Left lobe of liver (tissue), 2 donors: ENCODE data around the gene ATXN1. TPM values are rescaled to one million over a fixed set of nuclear protein-coding genes. Genes with fewer than 3 reads are reported as not detected.
"Not testable (repeated sequence)": the region's sequence is repeated elsewhere in the genome, so short reads cannot be mapped to it uniquely, and the experiment has no call there.

ENCODE experiments used
- ATAC-seq: fragments of 200-7000 bp; cut with Tn5 transposase; one replicate; pipeline ENCODE4 v1.9.1; 2020; ENCODE audit warnings: mild to moderate bottlenecking, moderate library complexity
- DNase-seq: peaks from one replicate; pipeline ENCODE4 v3.0.0-alpha.2; 2020; ENCODE audit warnings: low spot score
- total RNA-seq: library from RNA; stranded (reverse); gene quantifications from one replicate; pipeline ENCODE4 v1.2.1, GENCODE V29; 2021
- donor health status: DM: no; HTN: no; CAD: no; lungs with moderate emphysema.
- donor health status: DM: no; HTN: yes; CAD: no.

Gene ATXN1
- total RNA-seq, 1 donor from 2014 or later = 29.5 TPM

DNA sequence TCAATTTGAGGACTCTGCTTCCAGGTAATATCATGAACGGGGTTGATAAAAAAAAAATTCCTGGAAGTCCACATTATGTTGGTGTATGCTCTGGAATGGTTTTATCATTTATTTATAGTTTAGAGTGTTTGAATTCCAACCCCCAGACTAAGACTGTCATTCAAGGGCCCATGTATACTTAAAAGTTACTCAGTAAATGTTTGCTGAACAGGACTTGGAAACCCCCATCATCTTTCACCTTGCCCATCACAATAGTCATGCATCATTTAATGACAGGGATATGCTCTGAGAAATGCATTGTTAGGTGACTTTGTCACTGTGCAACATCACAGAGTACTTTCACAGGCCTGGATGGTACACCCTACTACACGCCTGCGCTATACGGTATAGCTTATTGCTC, 104.8 kb downstream of the ATXN1 start:
- ATAC-seq = no peak
- DNase-seq = no peak

DNA sequence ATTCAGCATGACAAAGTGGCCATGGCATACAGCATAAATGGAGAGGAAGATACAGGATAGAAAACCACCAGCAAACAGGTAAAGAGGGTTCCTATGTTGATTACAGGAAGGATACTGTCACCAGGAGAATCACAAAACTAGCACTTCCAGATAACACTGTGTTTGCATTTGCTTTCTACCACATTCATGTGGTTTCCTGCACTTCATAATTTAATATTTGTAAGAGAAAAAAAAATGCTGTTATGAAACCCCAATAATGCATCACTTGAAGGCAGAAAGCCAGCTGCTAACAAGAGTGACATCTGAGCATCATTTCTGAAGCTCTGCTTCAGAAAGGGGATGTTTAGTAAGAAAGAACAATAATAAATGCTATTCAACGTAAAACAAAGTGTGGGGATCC, 106.6 kb downstream of the ATXN1 start:
- ATAC-seq = no peak

DNA sequence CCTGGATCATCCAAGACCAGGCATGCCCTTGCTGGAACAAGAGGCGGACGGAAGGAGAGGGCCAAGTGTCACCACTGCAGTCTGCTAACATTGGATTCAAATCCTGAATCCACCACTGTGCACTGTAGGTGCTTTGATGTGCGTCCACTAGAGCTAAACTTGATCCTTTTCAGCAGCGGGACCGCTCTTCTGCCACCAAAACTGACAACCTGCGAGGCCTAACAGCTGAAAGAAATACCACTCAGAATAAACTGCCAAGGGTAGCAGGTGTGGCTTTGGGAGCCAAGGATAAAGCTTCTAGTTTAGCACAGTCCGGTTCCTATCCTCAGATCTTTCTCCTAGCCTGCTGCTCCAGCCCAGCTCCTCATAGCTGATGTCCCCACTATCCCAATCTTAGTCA, 108.0 kb downstream of the ATXN1 start:
- no peak for DNase-seq
- ATAC-seq = no peak

More for the DNA sequence above, 106.6 kb downstream of the ATXN1 start:
- no peak for DNase-seq

DNA sequence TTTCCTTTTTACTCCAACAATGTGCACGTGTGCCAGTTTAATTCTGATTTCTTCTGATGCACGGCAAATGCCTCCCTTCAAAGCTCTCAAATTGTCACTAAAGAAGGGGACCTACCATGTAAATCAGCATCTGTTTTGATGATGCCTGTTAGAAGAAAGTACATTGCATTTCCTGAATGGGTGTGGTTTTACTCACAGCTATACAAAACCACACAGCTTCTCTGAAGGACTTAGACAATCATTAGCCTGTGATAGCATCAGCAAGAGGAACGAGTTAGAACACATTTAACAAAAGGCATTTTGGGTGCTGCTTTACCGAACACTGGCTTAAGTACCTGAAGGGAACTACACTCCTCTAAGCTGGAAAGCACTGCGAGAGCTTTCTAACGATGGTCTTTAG, 109.4 kb downstream of the ATXN1 start:
- ATAC-seq = no peak
- no peak for DNase-seq

DNA sequence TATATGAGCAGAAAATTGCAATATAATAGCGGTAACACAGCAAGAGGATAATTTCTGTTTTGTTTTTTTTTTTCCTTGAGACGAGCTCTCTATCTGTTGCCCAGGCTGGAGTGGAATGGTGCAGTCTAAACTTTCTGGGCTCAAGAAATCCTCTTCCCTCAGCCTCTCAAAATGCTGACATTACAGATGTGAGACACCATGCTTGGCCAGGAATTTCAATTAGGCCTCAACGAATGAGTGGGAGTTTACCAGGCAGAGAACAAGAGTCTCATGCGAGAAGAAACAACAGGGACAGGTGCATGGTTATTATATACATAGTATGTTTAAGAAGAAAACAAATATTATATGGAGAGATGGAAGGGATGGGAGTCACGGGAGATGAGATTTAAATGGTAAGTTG, 111.4 kb downstream of the ATXN1 start:
- no peak for ATAC-seq
- no peak for DNase-seq

DNA sequence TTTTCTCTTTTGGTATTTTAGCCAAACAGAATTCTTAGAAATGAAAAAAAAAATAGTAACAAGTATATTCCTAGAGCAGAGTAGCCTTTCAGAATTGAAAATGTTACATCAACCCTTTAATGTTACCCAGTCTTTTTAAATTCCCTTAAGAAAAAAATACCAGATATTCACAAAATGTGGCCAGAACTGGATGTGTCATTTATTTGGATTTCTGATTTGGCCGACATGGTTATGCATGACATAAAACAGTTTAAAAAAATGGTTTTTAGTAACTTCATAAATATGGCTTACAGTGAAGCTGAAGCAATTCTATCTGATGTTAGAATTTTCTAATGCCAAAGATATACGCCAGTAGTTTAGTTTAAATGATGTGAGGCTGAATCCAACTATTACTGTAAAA, 112.0 kb downstream of the ATXN1 start:
- ATAC-seq (no peak), DNase-seq (no peak)

DNA sequence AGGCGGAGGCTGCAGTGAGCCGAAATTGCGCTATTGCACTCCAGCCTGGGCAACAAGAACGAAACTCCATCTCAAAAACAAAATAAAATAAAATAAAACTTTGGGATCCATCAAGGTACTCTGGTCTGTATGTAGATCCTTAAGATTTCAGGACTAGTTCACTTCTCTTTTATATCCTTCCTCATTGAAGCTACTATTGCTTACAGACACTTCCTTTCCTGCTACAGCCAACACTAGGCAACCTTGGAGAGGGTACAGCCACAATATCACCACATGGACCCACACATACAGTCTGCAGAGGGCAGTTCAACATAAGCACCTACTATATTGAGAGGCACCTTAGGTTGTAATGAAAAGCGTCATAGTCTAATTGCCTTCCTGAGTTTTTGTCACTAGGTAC, 113.3 kb downstream of the ATXN1 start:
- DNase-seq (no peak), ATAC-seq (no peak)

DNA sequence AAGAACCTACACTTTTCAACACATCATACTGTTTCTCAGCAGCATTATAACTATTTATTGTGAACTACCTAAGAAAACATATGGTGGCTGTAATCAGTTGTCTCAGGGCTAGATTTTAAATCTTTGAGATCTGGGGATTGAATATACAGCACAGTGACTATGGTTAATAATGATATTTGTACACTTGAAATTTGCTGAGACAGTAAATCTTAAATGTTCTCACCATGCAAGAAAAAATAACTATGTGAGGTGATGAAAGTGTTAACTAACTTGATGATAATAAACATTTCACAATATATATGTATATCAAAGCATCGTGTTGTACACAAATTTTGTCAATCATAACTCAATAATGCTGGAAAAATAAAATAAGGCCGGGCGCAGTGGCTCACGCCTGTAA, 113.8 kb downstream of the ATXN1 start:
- DNase-seq (no peak), ATAC-seq (no peak)

DNA sequence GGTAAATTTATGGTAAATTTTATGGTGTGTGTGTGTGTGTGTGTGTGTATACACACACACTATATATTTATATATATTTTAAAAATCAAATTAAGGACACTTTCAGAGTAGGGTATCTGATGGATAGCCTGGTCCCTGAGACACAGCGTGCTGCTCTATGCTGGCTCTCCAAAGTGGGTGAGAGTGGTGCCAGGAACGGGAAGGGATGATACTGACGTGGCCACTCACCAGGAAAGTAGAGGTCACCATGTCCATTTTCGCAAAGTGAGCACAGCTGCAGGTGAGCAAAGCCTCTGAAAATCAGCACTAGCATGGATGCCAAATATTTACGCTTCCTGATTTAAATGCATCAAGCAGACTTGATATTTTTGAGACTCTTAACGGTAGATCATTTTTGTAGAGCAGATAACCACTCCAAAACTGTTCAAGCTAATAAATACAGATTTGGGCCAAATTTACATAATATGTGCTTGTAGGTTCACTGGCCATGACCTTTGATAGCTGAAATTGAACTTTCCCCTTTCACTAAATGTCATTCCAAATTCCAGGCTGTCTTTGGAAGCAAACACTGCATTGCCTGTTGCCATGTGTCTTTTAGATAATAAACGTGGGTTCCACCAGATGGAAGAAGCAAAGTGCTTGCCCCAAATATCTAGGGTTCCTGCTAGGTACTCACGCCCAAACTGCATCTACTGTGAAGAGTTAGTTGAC, 116.6 kb downstream of the ATXN1 start:
- ATAC-seq = peak; percentile 85
- peak; percentile 63 for DNase-seq

DNA sequence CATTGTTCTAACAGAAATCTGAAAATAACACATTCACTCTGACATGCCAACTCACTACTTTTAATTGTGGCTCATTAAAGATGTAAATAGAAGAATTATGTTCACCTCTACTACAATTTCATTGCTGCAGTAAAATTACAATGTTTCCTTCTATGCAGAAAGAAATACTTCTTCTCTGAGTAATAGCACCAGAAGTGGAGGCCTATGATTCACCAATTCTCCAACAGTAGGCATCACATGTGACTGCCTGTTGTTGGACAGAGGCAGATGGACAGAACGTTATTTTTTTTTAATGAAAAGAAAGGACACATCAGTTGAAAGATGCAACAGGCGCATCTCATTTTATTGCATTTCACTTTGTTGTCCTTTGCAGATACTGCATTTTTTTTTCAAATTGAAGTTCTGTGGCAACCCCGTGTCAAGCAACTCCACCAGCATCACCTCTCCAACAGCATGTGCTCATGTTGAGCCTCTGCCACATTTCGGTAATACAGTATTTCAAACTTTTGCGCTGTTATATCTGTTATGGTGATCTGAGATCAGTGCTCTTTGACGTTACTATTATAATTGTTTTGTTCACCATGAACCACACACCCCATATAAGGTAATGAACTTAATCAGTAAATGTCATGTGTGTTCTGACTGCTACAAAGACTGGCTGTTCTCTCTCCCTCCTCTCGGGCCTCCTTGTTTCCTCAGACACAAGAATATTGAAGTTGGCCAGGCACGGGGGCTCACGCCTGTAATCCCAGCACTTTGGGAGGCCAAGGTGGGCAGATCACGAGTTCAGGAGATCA, 121.4 kb downstream of the ATXN1 start:
- no peak for ATAC-seq
- no peak for DNase-seq

DNA sequence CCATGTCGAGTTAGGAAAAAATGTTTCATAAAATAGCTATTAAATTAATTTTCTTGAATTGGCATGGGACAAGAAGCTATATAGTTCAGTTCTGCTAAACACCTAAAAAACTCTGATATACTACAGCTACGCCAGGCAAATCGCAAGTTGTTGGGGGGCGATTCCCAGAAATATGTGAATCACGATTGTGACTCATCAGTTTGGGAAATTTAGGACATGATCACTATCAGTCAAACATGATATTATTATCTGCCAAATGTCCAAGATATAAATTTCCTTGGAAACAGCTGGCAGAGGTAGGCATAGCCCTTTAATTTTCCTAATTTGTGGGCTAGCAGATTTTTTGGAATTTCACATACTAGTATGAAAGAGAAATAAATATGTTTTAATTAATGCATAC, 123.6 kb downstream of the ATXN1 start:
- ATAC-seq (no peak), DNase-seq (no peak)

DNA sequence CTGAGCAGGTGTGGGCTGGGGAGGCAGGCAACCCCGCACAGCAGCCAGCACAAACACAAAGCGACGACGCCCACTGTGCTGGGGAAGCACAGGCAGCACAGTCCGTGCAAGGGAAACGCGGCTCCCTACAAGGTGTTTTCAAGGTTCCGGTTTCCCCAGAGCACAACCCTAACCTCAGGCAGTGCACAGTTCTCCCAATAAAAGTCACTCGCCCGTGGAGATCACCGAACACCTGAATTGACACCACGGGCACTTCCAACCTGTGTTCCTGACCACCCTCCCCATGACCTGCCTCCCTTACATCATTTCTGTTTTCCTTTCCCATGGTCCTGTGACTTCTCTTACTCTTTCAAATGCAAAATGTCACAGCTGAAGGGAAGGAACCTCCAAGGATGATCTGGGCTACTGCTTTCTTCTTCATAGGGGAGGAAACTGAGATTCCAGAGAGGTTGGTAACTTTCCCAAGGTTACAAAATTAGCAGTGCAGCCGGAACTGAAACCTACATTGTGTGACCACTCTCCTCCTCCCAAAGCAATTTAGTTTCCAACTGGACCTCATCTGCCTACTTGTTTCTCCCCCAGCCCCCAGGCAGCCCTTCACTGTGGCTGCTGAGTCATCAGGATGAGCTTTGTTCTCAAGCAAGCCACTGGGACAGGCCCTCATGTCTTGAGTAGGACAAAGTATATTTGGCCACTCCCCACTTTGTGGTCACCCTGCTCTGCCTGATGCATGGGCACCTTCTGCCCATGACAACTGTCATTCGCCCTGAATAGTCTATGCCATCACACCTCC, 125.3 kb downstream of the ATXN1 start:
- no peak for DNase-seq
- no peak for ATAC-seq

DNA sequence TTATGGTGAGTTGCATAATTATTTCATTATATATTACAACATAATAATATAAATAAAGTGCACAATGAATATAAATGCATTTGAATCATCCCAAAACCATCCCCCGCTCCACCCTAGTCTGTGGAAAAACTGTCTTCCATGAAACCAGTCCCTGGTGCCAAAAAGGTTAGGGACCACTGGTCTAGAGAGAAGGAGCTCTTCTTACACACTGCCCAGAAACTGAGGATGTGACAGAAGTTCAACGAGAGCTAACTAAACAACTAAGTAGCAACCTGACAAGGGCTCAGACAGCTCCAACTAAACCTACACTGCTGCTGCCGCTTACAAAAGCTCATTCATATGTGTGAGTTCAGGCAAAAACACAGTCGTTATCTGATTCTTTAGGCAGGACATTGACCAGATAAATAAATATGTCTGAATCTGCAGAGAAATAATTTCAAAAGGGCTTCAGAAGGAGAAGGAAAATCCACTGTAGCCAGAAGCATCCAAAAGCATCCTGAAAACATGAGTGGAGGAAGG, 125.9 kb downstream of the ATXN1 start:
- no peak for DNase-seq
- no peak for ATAC-seq

DNA sequence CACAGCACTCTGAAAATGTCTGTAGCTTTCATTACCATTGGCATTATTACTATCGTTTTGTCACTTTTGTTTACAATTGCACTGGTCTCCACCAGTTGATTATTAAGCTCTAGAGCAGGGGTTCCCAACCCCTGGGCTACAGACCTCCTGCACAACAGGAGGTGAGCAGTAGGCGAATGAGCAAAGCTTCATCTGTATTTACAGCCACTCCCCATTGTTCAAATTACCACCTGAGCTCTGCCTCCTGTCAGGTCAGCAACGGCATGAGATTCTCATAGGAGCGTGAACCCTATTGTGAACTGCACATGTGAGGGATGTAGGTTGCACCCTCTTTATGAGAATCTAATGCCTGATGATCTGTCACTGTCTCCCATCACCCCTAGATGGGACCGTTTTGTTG, 126.4 kb downstream of the ATXN1 start:
- ATAC-seq (peak; percentile 30), DNase-seq (no peak)

DNA sequence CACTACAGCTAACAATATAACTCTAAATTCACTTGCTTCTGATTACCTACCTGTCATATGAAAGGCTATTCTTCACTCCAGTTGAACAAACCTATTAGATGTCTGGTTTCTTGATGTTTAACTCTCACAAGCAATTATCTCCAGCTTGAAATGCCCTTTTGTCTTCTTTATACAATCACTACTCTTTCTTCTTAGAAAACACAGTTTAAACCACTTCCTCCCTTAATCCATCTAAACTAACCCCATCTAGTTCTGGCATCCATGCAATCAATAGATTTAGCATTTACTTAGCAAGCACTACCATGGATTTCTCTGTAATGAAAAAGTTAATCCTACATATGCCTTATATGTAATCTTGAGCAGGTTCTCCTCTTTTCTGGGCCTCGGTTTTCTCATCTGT, 127.3 kb downstream of the ATXN1 start:
- DNase-seq (no peak), ATAC-seq (no peak)

DNA sequence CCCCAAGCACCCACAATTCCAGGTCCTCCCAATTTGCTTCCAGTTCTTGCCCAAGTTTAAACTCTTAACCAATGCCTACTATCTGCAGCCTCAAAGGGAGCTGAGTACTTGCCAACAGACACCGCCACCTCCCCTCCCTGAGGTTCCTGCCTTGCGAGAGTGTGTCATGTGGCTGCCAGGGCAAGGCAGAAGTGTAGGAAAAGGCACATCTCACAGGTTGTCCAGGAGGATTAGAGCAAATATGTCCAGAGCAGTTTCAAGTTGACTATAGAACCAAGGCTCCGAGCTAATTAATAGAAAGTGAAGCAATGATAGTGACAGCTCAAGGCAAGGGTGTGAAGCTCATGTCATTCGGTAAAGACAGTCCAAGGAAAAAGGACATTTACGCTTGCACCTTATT, 127.8 kb downstream of the ATXN1 start:
- peak; percentile 19 for ATAC-seq
- no peak for DNase-seq

DNA sequence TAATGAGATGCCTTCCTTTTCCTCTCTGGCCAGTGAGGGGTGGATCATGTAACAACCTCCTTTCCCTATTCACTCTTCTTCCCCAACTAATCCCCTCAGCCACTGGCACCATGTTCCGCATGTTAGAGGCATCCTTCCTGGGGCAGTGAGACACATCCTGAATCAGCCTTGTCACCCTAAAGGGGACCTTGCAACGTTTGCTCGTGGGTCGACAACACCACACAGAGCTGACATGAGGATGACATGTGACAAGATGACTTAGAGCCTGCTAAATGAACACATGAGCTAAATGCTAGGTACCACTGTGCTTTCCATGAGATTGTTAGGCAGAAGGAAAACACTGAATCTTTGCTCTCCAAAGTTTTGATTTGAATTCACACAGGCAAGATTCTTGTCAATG, 129.2 kb downstream of the ATXN1 start:
- DNase-seq = no peak
- ATAC-seq = no peak

DNA sequence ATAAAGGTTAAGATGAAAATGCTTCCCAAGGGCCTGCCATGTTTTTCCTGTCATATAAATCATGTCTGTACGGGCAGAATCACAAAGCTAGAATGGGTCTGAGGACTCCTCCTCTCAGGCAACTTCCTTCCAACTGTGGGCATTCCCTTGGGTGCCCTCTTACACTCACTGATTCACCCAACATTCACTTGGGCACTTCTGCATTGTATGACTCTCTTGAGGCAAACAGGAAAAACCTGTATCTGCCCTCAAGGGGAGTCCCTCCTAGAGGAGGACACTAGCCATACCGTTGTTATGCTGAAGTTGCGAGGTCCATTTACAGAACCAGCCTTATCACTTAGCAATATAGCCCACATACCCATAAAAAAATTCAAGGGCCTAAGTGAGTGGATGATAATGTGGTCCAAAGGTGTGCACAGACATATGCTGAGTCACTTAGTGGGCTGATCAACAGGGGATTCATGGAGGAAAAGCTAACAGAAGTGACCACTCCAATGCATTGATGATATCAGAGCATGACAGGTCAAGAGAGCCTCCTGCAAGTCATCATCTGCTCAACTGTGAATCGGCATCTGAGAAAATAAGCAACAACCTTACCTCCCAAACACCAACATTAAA, 131.1 kb downstream of the ATXN1 start:
- DNase-seq (no peak), ATAC-seq (no peak)

DNA sequence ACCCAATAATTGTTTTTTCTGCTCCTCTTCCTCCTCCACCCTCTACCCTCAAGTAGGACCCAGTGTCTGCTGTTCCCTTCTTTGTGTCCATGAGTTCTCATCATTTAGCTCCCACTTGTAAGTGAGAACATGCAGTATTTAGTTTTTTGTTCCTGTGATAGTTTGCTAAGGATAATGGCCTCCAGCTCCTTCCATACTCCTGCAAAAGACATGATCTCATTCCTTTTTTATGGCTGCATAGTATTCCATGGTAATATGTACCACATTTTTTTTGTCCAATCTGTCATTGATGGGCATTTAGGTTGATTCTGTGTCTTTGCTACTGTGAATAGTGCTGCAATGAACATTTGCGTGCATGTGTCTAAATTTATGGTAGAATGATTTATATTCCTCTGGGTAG, 132.7 kb downstream of the ATXN1 start:
- DNase-seq = not testable (repeated sequence)

DNA sequence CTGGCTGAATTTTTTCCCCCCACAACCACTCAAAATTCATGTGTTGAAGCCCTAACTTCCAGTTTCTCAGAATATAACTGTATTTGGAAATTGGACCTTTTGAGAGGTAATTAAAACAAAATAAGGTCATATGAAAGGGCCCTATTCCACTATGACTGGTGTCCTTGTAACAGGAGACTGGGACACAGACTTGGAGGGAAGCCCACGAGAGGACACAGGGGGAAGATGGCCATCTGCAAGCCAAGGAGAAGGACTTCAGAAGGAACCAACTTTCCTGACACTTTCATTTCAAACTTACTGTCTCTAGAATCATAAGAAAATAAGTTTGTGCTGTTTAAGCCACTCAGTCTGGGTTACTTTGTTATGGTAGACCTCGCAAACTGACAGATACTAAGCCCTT, 134.6 kb downstream of the ATXN1 start:
- no peak for ATAC-seq

More for the DNA sequence above, 132.7 kb downstream of the ATXN1 start:
- ATAC-seq = not testable (repeated sequence)

More for the DNA sequence above, 134.6 kb downstream of the ATXN1 start:
- no peak for DNase-seq
